KMS-11 (cell line): Measurements from ENCODE around the gene MYO1A.
A peak's percentile ranks its signal among the peaks of the same experiment; 100 is the strongest.

ENCODE experiments used
- H2AFZ ChIP-seq: fragments of 200-600 bp; sonication (generic); 2 replicates; pipeline ENCODE4 v1.6.1; 2016; ENCODE audit warnings: antibody characterized with exemption, mixed run types, low read depth
- H3K27ac ChIP-seq: fragments of 200-600 bp; sonication (generic); 2 replicates; pipeline ENCODE4 v1.6.1; 2016; ENCODE audit warnings: mild to moderate bottlenecking, mixed run types
- H3K27me3 ChIP-seq: fragments of 200-600 bp; sonication (generic); 2 replicates; pipeline ENCODE4 v1.6.1; 2017; ENCODE audit warnings: mild to moderate bottlenecking, low read depth, mixed run types, moderate library complexity; ENCODE audit not compliant: insufficient read depth
- H3K36me3 ChIP-seq: fragments of 200-600 bp; sonication (generic); 2 replicates; pipeline ENCODE4 v1.6.1; 2017; ENCODE audit warnings: mild to moderate bottlenecking, mixed run types; ENCODE audit not compliant: insufficient read depth
- H3K4me1 ChIP-seq: fragments of 200-600 bp; sonication (generic); 2 replicates; pipeline ENCODE4 v1.6.1; 2016; ENCODE audit warnings: mild to moderate bottlenecking, low read depth, mixed run types; ENCODE audit not compliant: poor library complexity, severe bottlenecking
- H3K4me2 ChIP-seq: fragments of 200-600 bp; sonication (generic); 2 replicates; pipeline ENCODE4 v1.7.0; 2016; ENCODE audit warnings: mild to moderate bottlenecking, mixed run types
- H3K4me3 ChIP-seq: fragments of 200-600 bp; sonication (generic); IDR thresholded peaks from 2 replicates; pipeline ENCODE4 v1.6.1; 2017; ENCODE audit warnings: low read depth, low read length, mixed read lengths; ENCODE audit not compliant: insufficient read depth
- H3K79me2 ChIP-seq: fragments of 200-600 bp; sonication (generic); 2 replicates; pipeline ENCODE4 v1.6.1; 2016; ENCODE audit warnings: low read depth, mixed run types; ENCODE audit not compliant: insufficient read depth
- H3K9ac ChIP-seq: fragments of 200-600 bp; sonication (generic); 2 replicates; pipeline ENCODE4 v1.6.1; 2016; ENCODE audit warnings: mild to moderate bottlenecking, mixed run types
- H4K20me1 ChIP-seq: fragments of 200-600 bp; sonication (generic); 2 replicates; pipeline ENCODE4 v1.6.1; 2016; ENCODE audit warnings: mild to moderate bottlenecking, mixed run types; ENCODE audit not compliant: insufficient read depth
- CTCF ChIP-seq: fragments of 200-600 bp; sonication (generic); conservative IDR thresholded peaks from 2 replicates; pipeline ENCODE4 v1.6.1; 2017; ENCODE audit warnings: low read depth, mild to moderate bottlenecking, antibody characterized with exemption, low read length, moderate library complexity, mixed read lengths

MYO1A gene

DNA sequence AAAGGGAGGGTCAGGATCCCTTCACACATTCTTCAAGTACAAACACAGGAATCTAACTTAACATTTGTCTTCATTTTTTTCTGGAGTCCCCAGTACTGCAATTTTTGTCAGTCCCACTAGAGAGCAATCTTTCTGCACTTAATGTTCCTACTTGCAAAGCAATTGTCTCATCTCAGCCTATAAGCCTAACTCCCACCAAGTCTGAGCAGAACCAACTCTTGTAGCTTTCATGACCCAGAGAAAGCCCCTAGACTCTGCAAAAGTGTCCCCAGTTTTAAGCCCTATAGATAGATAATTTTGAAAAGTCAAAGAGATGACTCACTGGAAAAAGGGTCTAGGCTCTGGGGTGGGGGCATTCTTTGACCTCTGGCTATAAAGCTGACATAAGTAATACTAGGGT lies 41.8 kb downstream of the MYO1A start:
- Histone ChIP-seq H2AFZ (no peak overlapping the region), H3K4me2 (no peak overlapping the region), H4K20me1 (no peaks in the 10 kb centered on the region), H3K4me1 (peaks cover 28% of the 10 kb centered on the region), H3K27ac (no peak overlapping the region), H3K36me3 (no peaks in the 10 kb centered on the region; the same call in 1 of the 2 replicates), H3K4me3 (no peak overlapping the region), H3K27me3 (peaks cover 9% of the 10 kb centered on the region; the same call in 1 of the 2 replicates), H3K79me2 (peaks cover 22% of the 10 kb centered on the region), H3K9ac (no peak overlapping the region)
- TF ChIP-seq CTCF = peak; percentile 87

GRCh38 chr12:57006809-57007475 lies 43.0 kb downstream of the MYO1A start:
- peak overlapping the region; percentile 53 for H3K4me2 ChIP-seq
- peak overlapping the region; percentile 81 for H2AFZ ChIP-seq
- peaks cover 30% of the 10 kb centered on the region for H3K79me2 ChIP-seq
- peak overlapping the region; percentile 12; the same call in 1 of the 2 replicates for H3K9ac ChIP-seq
- H3K4me3 ChIP-seq = no peak overlapping the region
- no peaks in the 10 kb centered on the region; the same call in 1 of the 2 replicates for H3K36me3 ChIP-seq
- 0 out of 2 replicates have a peak, but pooled peaks cover 1% of the 10 kb centered on the region for H4K20me1 ChIP-seq
- H3K27ac ChIP-seq = no peak overlapping the region
- peak; percentile 51 for TF ChIP-seq CTCF
- H3K27me3 ChIP-seq = no peaks in the 10 kb centered on the region
- H3K4me1 ChIP-seq = peaks cover 30% of the 10 kb centered on the region

DNA sequence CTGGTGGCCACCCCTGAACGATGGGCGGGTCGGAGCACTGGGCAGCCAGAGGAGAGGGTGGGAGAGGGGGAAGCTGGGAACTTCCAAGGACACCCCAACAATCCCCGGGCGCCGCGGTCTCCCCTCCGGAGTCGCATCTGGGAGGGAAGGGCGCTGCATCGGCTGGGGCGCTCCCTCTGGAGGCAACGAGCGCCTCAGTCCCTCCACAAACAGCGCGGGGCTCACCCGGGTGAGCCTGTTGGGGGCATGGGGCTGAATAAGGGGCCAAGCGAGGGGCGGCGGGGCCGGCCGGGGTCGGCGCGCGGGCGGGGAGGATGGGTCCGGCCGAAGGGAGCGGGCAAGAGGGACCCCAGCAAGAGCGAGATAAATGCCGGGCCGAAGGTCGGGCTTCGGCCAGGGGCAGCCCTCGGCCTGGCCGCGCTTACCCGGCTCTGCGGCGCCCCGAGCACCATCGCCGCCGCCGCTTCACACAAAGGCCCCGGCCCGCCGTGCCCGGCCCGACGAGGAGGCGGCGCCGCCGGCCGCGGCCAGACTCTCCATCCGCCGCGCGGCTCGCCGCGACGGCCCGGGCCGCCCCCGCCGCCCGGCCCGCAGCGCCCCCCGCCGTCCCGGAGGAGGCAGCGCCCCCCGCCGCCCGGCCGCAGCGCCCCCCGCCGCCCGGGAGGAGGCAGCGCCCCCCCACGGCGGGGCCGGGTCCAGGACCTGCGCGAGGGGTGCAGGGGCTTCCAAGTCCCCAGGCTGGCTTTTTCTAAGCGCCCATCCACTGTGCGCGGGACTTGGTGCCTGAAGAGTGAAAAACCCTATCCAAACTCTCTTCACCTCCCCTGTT lies 43.7 kb downstream of the MYO1A start, which contains the start of gene ZBTB39:
TSS of gene ZBTB39 (minus strand) at position 567 of the 829 bp plus-strand sequence. CDS start 1,629 bp downstream, outside the sequence.
- peak within 1 kb of the TSS; percentile 66 for H3K4me3 ChIP-seq
- H3K27me3 ChIP-seq = no peaks in the 10 kb centered on the region
- peak within 1 kb of the TSS; percentile 84 for H2AFZ ChIP-seq
- peaks cover 36% of the 10 kb centered on the region for H3K79me2 ChIP-seq
- peak within 1 kb of the TSS; percentile 68 for H3K9ac ChIP-seq
- peak within 1 kb of the TSS; percentile 11; the same call in 1 of the 2 replicates for H3K27ac ChIP-seq
- peaks cover 26% of the 10 kb centered on the region for H3K4me1 ChIP-seq
- H4K20me1 ChIP-seq = 0 out of 2 replicates have a peak, but pooled peaks cover 4% of the 10 kb centered on the region
- TF ChIP-seq CTCF = peak; percentile 86; the same call in 1 of the 2 replicates
- peak within 1 kb of the TSS; percentile 82 for H3K4me2 ChIP-seq
- no peaks in the 10 kb centered on the region; the same call in 1 of the 2 replicates for H3K36me3 ChIP-seq

DNA sequence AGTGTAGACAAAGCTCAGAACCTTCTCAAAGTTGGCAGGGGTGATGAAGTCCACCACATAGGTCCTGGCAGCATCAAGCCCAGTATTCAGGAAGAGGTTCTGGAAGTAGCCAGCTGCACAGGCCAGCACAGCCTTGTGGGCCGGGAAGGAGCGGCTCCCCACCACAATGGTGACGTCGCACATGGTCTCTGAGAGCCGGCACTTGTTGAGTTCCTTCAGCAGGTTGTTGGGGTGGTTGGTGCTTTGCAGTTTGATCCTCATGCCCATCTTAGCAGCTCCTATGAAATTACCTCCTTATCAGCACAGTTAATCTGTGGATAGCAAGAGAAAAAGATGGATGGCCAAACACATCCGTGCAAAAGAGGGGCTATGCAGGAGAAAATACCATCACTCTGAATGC lies 45.3 kb downstream of the MYO1A start:
- no peak overlapping the region for H2AFZ ChIP-seq
- H3K27ac ChIP-seq = no peak overlapping the region
- H3K4me3 ChIP-seq = no peak overlapping the region
- H3K79me2 ChIP-seq = peaks cover 40% of the 10 kb centered on the region
- peak overlapping the region; percentile 82 for H3K4me2 ChIP-seq
- H4K20me1 ChIP-seq = 0 out of 2 replicates have a peak, but pooled peaks cover 4% of the 10 kb centered on the region
- peaks cover 36% of the 10 kb centered on the region for H3K4me1 ChIP-seq
- H3K9ac ChIP-seq = no peak overlapping the region
- no peaks in the 10 kb centered on the region for H3K27me3 ChIP-seq
- H3K36me3 ChIP-seq = no peaks in the 10 kb centered on the region; the same call in 1 of the 2 replicates
- no peak for TF ChIP-seq CTCF
